ENCODE data around the gene PANK2. TPM values are rescaled to one million over a fixed set of nuclear protein-coding genes. Genes with fewer than 3 reads are reported as not detected.
A peak's percentile ranks its signal among the peaks of the same experiment; 100 is the strongest.
"Not testable (repeated sequence)": the region's sequence is repeated elsewhere in the genome, so short reads cannot be mapped to it uniquely, and the experiment has no call there.

Gene PANK2
- total RNA-seq (40.3 TPM), polyA plus RNA-seq (ENCODE audit: insufficient read depth in 1 of 8, insufficient read length in 8 of 8, low replicate concordance in 1 of 8) (10 to 100 TPM; 25.8 to 32.0 (median 28.0) TPM)
- long read RNA-seq, donor 1, transcript PANK2-210 (1 exons, 661 nt), result major isoform, 10 of 15 reads
- long read RNA-seq, donor 1, partial matches to known transcripts, result 0 of 15 reads
- long read RNA-seq, donor 1, other reads (novel, unspliced or antisense), result 0 of 15 reads
- long read RNA-seq, donor 2, partial matches to known transcripts, result 0 of 2 reads
- long read RNA-seq, donor 2, other reads (novel, unspliced or antisense), result 0 of 2 reads
- long read RNA-seq, donor 3, transcript PANK2-210 (1 exons, 661 nt), result major isoform, 22 of 29 reads
- long read RNA-seq, donor 3, transcript PANK2-202 (7 exons, 1,843 nt), result minor isoform, 5 of 29 reads
- long read RNA-seq, donor 3, partial matches to known transcripts, result 0 of 29 reads
- long read RNA-seq, donor 3, other reads (novel, unspliced or antisense), result 0 of 29 reads
- long read RNA-seq, donor 4, transcript PANK2-210 (1 exons, 661 nt), result major isoform, 9 of 15 reads
- long read RNA-seq, donor 4, partial matches to known transcripts, result 0 of 15 reads
- long read RNA-seq, donor 4, other reads (novel, unspliced or antisense), result 0 of 15 reads
- long read RNA-seq, donor 5, transcript PANK2-202 (7 exons, 1,843 nt), result minor isoform, 6 of 40 reads
- long read RNA-seq, donor 5, transcript PANK2-201 (7 exons, 2,280 nt), result minor isoform, 7 of 40 reads
- long read RNA-seq, donor 5, transcript PANK2-210 (1 exons, 661 nt), result major isoform, 27 of 40 reads
- long read RNA-seq, donor 5, partial matches to known transcripts, result 0 of 40 reads
- long read RNA-seq, donor 5, other reads (novel, unspliced or antisense), result 0 of 40 reads
- long read RNA-seq, donor 6, transcript PANK2-202 (7 exons, 1,843 nt), result minor isoform, 5 of 33 reads
- long read RNA-seq, donor 6, transcript PANK2-201 (7 exons, 2,280 nt), result minor isoform, 6 of 33 reads
- long read RNA-seq, donor 6, transcript PANK2-210 (1 exons, 661 nt), result major isoform, 12 of 33 reads
- long read RNA-seq, donor 6, partial matches to known transcripts, result 9 of 33 reads
- long read RNA-seq, donor 6, other reads (novel, unspliced or antisense), result 0 of 33 reads
- long read RNA-seq, donor 7, transcript PANK2-210 (1 exons, 661 nt), result major isoform, 32 of 37 reads
- long read RNA-seq, donor 7, partial matches to known transcripts, result 0 of 37 reads
- long read RNA-seq, donor 7, other reads (novel, unspliced or antisense), result 0 of 37 reads
- long read RNA-seq, donor 8, transcript PANK2-210 (1 exons, 661 nt), result major isoform, 17 of 17 reads
- long read RNA-seq, donor 8, partial matches to known transcripts, result 0 of 17 reads
- long read RNA-seq, donor 8, other reads (novel, unspliced or antisense), result 0 of 17 reads
- long read RNA-seq, donor 9, full-length matches to known transcripts, result 23 of 23 reads
- long read RNA-seq, donor 9, partial matches to known transcripts, result 0 of 23 reads
- long read RNA-seq, donor 9, other reads (novel, unspliced or antisense), result 0 of 23 reads
- long read RNA-seq, donor 10, transcript PANK2-201 (7 exons, 2,280 nt), result minor isoform, 6 of 29 reads
- long read RNA-seq, donor 10, transcript PANK2-210 (1 exons, 661 nt), result major isoform, 21 of 29 reads
- long read RNA-seq, donor 10, partial matches to known transcripts, result 0 of 29 reads
- long read RNA-seq, donor 10, other reads (novel, unspliced or antisense), result 0 of 29 reads
- long read RNA-seq, donor 11, transcript PANK2-210 (1 exons, 661 nt), result major isoform, 22 of 25 reads
- long read RNA-seq, donor 11, partial matches to known transcripts, result 0 of 25 reads
- long read RNA-seq, donor 11, other reads (novel, unspliced or antisense), result 0 of 25 reads

- Histone ChIP-seq H3K36me3 (ENCODE audit: control insufficient read depth, insufficient read depth, low read length) (peaks cover 16% of the 10 kb centered on the region), H3K27me3 (ENCODE audit: control insufficient read depth, insufficient read depth, low read length) (no peaks in the 10 kb centered on the region), H3K4me3 (ENCODE audit: low read length) (peak within 1 kb of the TSS; percentile 93), H3K27ac (ENCODE audit: low read length) (peak within 1 kb of the TSS; percentile 95), H3K4me1 (ENCODE audit: control insufficient read depth, insufficient read depth, low read length) (peaks cover 20% of the 10 kb centered on the region), H3K9me3 (replicated peaks; ENCODE audit: control insufficient read depth, low read depth, low read length) (no peaks in the 10 kb centered on the region)
- under 1% methylated on average over 69 of the region's 72 CpGs for WGBS (ENCODE audit: insufficient coverage)
- DNase-seq, result peak; percentile 100
These were observed at the start of gene PANK2 for GRCh38 chr20:3888622-3889488. Gene PANK2, plus strand, starts transcription at chr20:3889387.

DNA sequence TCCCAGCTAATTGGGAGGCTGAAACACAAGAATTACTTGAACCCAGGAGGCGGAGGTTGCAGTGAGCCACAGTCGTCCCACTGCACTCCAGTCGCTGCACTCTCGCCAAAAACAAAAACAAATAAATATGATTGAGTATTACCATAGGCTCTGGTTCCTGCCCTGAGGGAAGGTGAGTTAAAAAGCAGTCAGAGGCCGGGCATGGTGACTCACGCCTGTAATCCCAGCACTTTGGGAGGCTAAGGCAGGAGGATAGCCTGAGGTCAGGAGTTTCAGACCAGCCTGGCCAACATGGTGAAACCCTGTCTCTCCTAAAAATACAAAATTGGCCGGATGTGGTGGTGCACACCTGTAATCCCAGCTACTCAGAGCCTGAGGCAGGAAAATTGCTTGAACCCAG lies 49.0 kb upstream of the PANK2 start:
- H3K4me3 ChIP-seq (ENCODE audit: low read length); H3K27ac ChIP-seq (ENCODE audit: low read length); H3K27me3 ChIP-seq (ENCODE audit: control insufficient read depth, insufficient read depth, low read length); H3K9me3 ChIP-seq (replicated peaks; ENCODE audit: control insufficient read depth, low read depth, low read length); DNase-seq; H3K36me3 ChIP-seq (ENCODE audit: control insufficient read depth, insufficient read depth, low read length); H3K4me1 ChIP-seq (ENCODE audit: control insufficient read depth, insufficient read depth, low read length): not testable (repeated sequence)
- WGBS (ENCODE audit: insufficient coverage), result 83% methylated on average over 4 of the region's 7 CpGs

DNA sequence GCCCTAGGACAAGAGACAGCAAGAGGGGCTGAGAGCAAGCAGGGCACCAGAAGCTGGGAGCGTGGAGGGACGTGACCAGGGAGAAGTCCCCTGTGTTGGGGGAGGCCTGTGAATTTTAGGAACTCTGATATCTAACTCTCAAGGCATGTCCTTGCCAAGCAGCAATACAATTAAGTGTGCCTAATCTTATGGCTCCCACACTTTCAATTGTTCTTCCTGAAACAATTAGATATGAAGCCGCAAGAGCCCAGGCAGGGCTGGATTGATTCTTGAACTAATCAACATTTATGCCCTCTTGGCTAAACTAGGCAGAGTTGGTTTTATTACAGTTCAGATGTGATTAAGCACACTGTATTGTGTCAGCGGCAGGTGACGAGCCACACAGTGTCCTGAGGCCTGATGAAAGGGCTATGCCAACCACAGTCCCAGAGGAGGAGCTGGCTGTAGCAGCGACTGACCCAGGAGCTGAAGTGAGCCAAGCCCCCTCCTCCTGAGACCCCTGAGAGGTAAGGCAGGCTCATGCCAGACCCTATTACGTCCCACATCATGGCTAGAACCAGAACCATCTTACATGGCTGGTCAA lies 46.7 kb upstream of the PANK2 start:
- WGBS (ENCODE audit: insufficient coverage), result 81% methylated on average over 4 of the region's 7 CpGs
- Histone ChIP-seq H3K9me3 (replicated peaks; ENCODE audit: control insufficient read depth, low read depth, low read length) (no peaks in the 10 kb centered on the region), H3K27ac (ENCODE audit: low read length) (no peak overlapping the region), H3K4me1 (ENCODE audit: control insufficient read depth, insufficient read depth, low read length) (peaks cover 3% of the 10 kb centered on the region), H3K36me3 (ENCODE audit: control insufficient read depth, insufficient read depth, low read length) (no peaks in the 10 kb centered on the region), H3K4me3 (ENCODE audit: low read length) (no peak overlapping the region), H3K27me3 (ENCODE audit: control insufficient read depth, insufficient read depth, low read length) (no peaks in the 10 kb centered on the region)
- DNase-seq, result no peak

DNA sequence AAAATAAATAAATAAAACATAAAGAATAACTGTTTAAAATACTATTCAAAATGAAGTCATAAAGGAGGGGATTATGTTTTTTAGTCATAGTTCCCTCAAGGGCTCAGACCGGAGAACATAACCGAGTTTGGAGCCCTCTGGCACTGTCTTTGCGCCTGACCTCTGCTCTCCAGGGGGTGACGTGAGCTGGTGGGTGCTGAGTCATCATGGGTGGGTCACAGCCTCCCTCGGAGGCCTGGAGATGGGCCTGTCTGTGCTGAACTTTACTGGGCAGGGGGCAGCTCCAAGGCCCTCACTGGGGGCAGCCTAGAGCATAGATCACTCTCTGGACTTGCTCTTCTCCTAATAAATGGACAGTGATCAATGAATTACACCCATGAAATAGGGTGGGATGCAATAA lies 45.7 kb upstream of the PANK2 start:
- no peaks in the 10 kb centered on the region for H3K27me3 ChIP-seq (ENCODE audit: control insufficient read depth, insufficient read depth, low read length)
- H3K4me1 ChIP-seq (ENCODE audit: control insufficient read depth, insufficient read depth, low read length), result peaks cover 11% of the 10 kb centered on the region
- peaks cover 7% of the 10 kb centered on the region for H3K36me3 ChIP-seq (ENCODE audit: control insufficient read depth, insufficient read depth, low read length)
- no peak overlapping the region for H3K27ac ChIP-seq (ENCODE audit: low read length)
- WGBS (ENCODE audit: insufficient coverage), result 81% methylated on average over 3 of the region's 5 CpGs
- no peaks in the 10 kb centered on the region for H3K9me3 ChIP-seq (replicated peaks; ENCODE audit: control insufficient read depth, low read depth, low read length)
- DNase-seq, result no peak
- no peak overlapping the region for H3K4me3 ChIP-seq (ENCODE audit: low read length)

DNA sequence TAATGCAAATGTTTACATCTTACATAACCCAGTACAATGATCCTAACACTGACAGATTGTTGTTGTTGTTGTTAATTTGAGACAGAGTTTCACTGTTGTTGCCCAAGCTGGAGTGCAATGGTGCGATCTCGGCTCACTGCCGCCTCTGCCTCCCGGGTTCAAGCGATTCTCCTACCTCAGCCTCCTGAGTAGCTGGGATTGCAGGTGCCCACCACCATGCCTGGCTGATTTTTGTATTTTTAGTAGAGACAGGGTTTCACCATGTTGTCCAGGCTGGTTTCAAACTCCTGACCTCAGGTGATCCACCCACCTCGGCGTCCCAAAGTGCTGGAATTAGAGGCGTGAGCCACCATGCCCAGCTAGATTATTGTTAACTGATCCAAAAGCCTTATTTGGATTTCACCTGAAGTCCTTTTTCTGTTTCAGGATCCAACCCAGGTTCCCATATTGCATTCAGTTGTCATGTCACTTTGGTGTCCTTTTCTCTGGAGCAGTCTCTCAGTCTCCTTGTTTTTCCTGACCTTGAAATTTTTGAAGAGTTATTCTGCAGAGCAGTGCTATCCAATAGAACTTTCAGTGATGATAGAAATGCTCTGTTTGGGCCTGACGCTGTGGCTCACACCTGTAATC lies 45.1 kb upstream of the PANK2 start:
- not testable (repeated sequence) for H3K9me3 ChIP-seq (replicated peaks; ENCODE audit: control insufficient read depth, low read depth, low read length); H3K4me3 ChIP-seq (ENCODE audit: low read length); DNase-seq; H3K27ac ChIP-seq (ENCODE audit: low read length); H3K27me3 ChIP-seq (ENCODE audit: control insufficient read depth, insufficient read depth, low read length)
- Histone ChIP-seq H3K4me1 (ENCODE audit: control insufficient read depth, insufficient read depth, low read length) (peaks cover 11% of the 10 kb centered on the region), H3K36me3 (ENCODE audit: control insufficient read depth, insufficient read depth, low read length) (peaks cover 11% of the 10 kb centered on the region)
- 83% methylated on average over 4 of the region's 9 CpGs for WGBS (ENCODE audit: insufficient coverage)

DNA sequence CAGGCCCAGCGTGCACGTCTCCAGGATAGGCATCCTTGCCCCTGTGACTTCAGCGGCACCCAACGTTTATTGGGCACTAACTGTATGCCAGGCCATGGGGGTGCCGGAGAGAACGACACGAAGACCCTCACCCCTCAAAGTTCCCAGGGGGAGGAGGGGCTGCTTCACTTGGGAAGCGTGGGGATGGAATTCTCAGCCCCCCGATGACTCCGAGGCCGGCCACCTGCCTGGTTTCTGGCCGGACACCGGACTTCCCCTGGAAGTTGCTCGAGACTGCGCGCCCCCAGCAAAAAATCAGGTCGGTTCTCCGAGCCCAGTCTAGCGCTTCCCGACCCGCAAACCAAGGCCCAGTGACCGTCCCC lies 42.8 kb upstream of the PANK2 start:
- peaks cover 11% of the 10 kb centered on the region for H3K36me3 ChIP-seq (ENCODE audit: control insufficient read depth, insufficient read depth, low read length)
- H3K4me3 ChIP-seq (ENCODE audit: low read length), result peak overlapping the region; percentile 96
- no peaks in the 10 kb centered on the region for H3K9me3 ChIP-seq (replicated peaks; ENCODE audit: control insufficient read depth, low read depth, low read length)
- WGBS (ENCODE audit: insufficient coverage), result 0% methylated on average over 16 of the region's 22 CpGs
- no peaks in the 10 kb centered on the region for H3K27me3 ChIP-seq (ENCODE audit: control insufficient read depth, insufficient read depth, low read length)
- peaks cover 11% of the 10 kb centered on the region for H3K4me1 ChIP-seq (ENCODE audit: control insufficient read depth, insufficient read depth, low read length)
- DNase-seq, result no peak
- H3K27ac ChIP-seq (ENCODE audit: low read length), result peak overlapping the region; percentile 87

- Histone ChIP-seq H3K4me1 (ENCODE audit: control insufficient read depth, insufficient read depth, low read length) (peaks cover 11% of the 10 kb centered on the region), H3K27me3 (ENCODE audit: control insufficient read depth, insufficient read depth, low read length) (no peaks in the 10 kb centered on the region), H3K4me3 (ENCODE audit: low read length) (peak within 1 kb of the TSS; percentile 96), H3K36me3 (ENCODE audit: control insufficient read depth, insufficient read depth, low read length) (peaks cover 11% of the 10 kb centered on the region), H3K27ac (ENCODE audit: low read length) (peak within 1 kb of the TSS; percentile 88), H3K9me3 (replicated peaks; ENCODE audit: control insufficient read depth, low read depth, low read length) (no peaks in the 10 kb centered on the region)
- whole genome bisulfite sequencing (ENCODE audit: insufficient coverage), result under 1% methylated on average over 67 of the region's 72 CpGs
- peak; percentile 94 for DNase-seq
These were observed 42.3 kb upstream of the PANK2 start, which contains the start of gene MAVS for GRCh38 chr20:3846740-3847428. Gene MAVS, plus strand, starts transcription at chr20:3846834. Its CDS starts 7,791 bp downstream, at chr20:3854625.
